Neural crest cell (in vitro differentiated cells): ENCODE results near the gene PLXNA2. TPM values are rescaled to one million over a fixed set of nuclear protein-coding genes. Genes with fewer than 3 reads are reported as not detected.

Experiments
- DNase-seq: peaks from one replicate; pipeline ENCODE4 v3.0.0; 2021; ENCODE audit warnings: low read depth, mixed read lengths, low spot score
- H3K27ac Mint-ChIP-seq: one replicate; pipeline ENCODE4 v1.8.0; 2021; ENCODE audit warnings: mild to moderate bottlenecking, mixed read lengths; ENCODE audit not compliant: unreplicated experiment
- H3K27me3 Mint-ChIP-seq: 2 replicates; pipeline ENCODE4 v1.8.0; 2021; ENCODE audit warnings: low read depth, mild to moderate bottlenecking, mixed read lengths
- H3K36me3 Mint-ChIP-seq: 2 replicates; pipeline ENCODE4 v1.8.0; 2021; ENCODE audit warnings: low read depth, mild to moderate bottlenecking, mixed read lengths
- H3K4me1 Mint-ChIP-seq: 2 replicates; pipeline ENCODE4 v1.8.0; 2021; ENCODE audit warnings: mixed read lengths
- H3K4me3 Mint-ChIP-seq: one replicate; pipeline ENCODE4 v1.8.0; 2021; ENCODE audit warnings: mild to moderate bottlenecking, mixed read lengths
- H3K9me3 Mint-ChIP-seq: 2 replicates; pipeline ENCODE4 v1.8.0; 2021; ENCODE audit warnings: mixed read lengths
- CTCF ChIP-seq: fragments of 200-600 bp; sonication (generic); conservative IDR thresholded peaks from 2 replicates; pipeline ENCODE4 v1.5.0; 2021; ENCODE audit warnings: antibody characterized with exemption, mild to moderate bottlenecking
- total RNA-seq: library from RNA; stranded (reverse); gene quantifications from 2 replicates; pipeline ENCODE4 v1.2.1, GENCODE V29; 2021

The PLXNA2 gene
- total RNA-seq, 1 donor from 2014 or later: 37.7 TPM

- TF ChIP-seq CTCF: no peak
- no peak for DNase-seq
- Mint-ChIP-seq H3K9me3 (no peaks in the 10 kb centered on the region), H3K27me3 (no peaks in the 10 kb centered on the region), H3K36me3 (no peaks in the 10 kb centered on the region), H3K4me1 (peaks cover 44% of the 10 kb centered on the region), H3K4me3 (no peak overlapping the region), H3K27ac (no peak overlapping the region)
These were observed 133.9 kb downstream of the PLXNA2 start for GRCh38 chr1:208110296-208110695.

- no peak overlapping the region for H3K27ac Mint-ChIP-seq
These were observed 135.4 kb downstream of the PLXNA2 start for GRCh38 chr1:208108646-208109330.

GRCh38 chr1:208108213-208108608 lies 136.0 kb downstream of the PLXNA2 start:
- Mint-ChIP-seq H3K4me1 (peaks cover 64% of the 10 kb centered on the region), H3K9me3 (no peaks in the 10 kb centered on the region), H3K27me3 (no peaks in the 10 kb centered on the region), H3K4me3 (no peak overlapping the region), H3K36me3 (no peaks in the 10 kb centered on the region), H3K27ac (no peak overlapping the region)
- no peak for DNase-seq
- TF ChIP-seq CTCF: no peak

More at GRCh38 chr1:208108646-208109330, 135.4 kb downstream of the PLXNA2 start:
- Mint-ChIP-seq H3K4me3 (no peak overlapping the region), H3K27me3 (no peaks in the 10 kb centered on the region), H3K36me3 (no peaks in the 10 kb centered on the region), H3K9me3 (no peaks in the 10 kb centered on the region), H3K4me1 (peaks cover 59% of the 10 kb centered on the region)
- TF ChIP-seq CTCF: no peak
- no peak for DNase-seq

GRCh38 chr1:208107425-208108212 lies 136.6 kb downstream of the PLXNA2 start:
- no peak for TF ChIP-seq CTCF
- Mint-ChIP-seq H3K36me3 (no peaks in the 10 kb centered on the region), H3K27ac (no peak overlapping the region), H3K4me3 (no peak overlapping the region), H3K27me3 (no peaks in the 10 kb centered on the region), H3K9me3 (no peaks in the 10 kb centered on the region), H3K4me1 (peaks cover 67% of the 10 kb centered on the region)
- no peak for DNase-seq

- H3K27ac Mint-ChIP-seq: peak overlapping the region; percentile 44
- no peak for DNase-seq
- peaks cover 70% of the 10 kb centered on the region for H3K4me1 Mint-ChIP-seq
- no peaks in the 10 kb centered on the region for H3K27me3 Mint-ChIP-seq
- TF ChIP-seq CTCF: no peak
- H3K9me3 Mint-ChIP-seq: no peaks in the 10 kb centered on the region
- H3K36me3 Mint-ChIP-seq: no peaks in the 10 kb centered on the region
- peak overlapping the region; percentile 14 for H3K4me3 Mint-ChIP-seq
These were observed 138.0 kb downstream of the PLXNA2 start for GRCh38 chr1:208106218-208106617.
